Suprapubic skin (tissue), 4 donors: ENCODE data around the gene FCER2.

Experiments used
- POLR2A ChIP-seq, 2 donors: fragments of 450-650 bp; IDR thresholded peaks; one replicate each; pipeline ENCODE4 v1.6.1; 2017; ENCODE audit warnings: antibody characterized with exemption in 2 of 2, mild to moderate bottlenecking in 2 of 2, moderate library complexity in 2 of 2
- POLR2AphosphoS5 ChIP-seq, 3 donors: sonication (generic); formaldehyde crosslinking; IDR thresholded peaks; one replicate each; pipeline ENCODE4 v1.6.1; 2017; ENCODE audit warnings: antibody characterized with exemption in 3 of 3
- TF ChIP-seq, protein P1 (sequence below), 2 donors: fragments of 200-600 bp in 1 of 2; fragments of 450-650 bp in 1 of 2; sonication (generic) in 1 of 2; IDR thresholded peaks; one replicate each; pipeline ENCODE4 v1.5.1; 2016 to 2019; ENCODE audit warnings: antibody characterized with exemption in 2 of 2, mild to moderate bottlenecking in 1 of 2, moderate library complexity in 1 of 2

GRCh38 chr19:7734220-7735203 lies 32.6 kb upstream of the FCER2 start:
- TF ChIP-seq, protein P1, sequence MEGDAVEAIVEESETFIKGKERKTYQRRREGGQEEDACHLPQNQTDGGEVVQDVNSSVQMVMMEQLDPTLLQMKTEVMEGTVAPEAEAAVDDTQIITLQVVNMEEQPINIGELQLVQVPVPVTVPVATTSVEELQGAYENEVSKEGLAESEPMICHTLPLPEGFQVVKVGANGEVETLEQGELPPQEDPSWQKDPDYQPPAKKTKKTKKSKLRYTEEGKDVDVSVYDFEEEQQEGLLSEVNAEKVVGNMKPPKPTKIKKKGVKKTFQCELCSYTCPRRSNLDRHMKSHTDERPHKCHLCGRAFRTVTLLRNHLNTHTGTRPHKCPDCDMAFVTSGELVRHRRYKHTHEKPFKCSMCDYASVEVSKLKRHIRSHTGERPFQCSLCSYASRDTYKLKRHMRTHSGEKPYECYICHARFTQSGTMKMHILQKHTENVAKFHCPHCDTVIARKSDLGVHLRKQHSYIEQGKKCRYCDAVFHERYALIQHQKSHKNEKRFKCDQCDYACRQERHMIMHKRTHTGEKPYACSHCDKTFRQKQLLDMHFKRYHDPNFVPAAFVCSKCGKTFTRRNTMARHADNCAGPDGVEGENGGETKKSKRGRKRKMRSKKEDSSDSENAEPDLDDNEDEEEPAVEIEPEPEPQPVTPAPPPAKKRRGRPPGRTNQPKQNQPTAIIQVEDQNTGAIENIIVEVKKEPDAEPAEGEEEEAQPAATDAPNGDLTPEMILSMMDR (IDR thresholded peaks at IDR 0.05): no peak
- TF ChIP-seq POLR2A (IDR thresholded peaks at IDR 0.05): no peak
- no peak for TF ChIP-seq POLR2AphosphoS5 (IDR thresholded peaks at IDR 0.05)
